UCSD-AML1 (cell line): ENCODE data around the gene TMTC1.

ENCODE experiments used
- DNase-seq: peaks from one replicate; lab custom pipeline; 2025; ENCODE audit not compliant: unreplicated experiment; lab: John Stamatoyannopoulos, UW

TMTC1 gene

GRCh38 chr12:29781188-29781587, 2.6 kb downstream of the TMTC1 start:
- no peak for DNase-seq

DNA sequence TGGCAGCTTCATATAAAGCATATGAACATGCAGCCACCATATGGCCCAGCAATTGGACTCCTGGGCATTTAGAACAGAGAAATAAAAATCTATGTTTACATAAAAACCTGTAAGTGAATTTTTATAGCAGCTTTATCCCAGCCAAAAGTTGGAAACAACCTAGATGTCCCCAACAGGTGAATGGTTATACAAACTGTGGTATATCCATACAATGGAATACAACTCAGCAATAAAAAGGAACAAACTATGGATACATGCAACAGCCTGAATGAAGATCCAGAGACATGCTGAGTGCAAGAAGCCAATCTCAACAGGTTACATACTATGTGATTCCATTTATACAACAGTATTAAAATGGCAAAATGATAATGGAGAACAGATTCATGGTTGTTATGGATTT, 3.7 kb downstream of the TMTC1 start:
- DNase-seq = no peak

GRCh38 chr12:29778531-29778930, 5.2 kb downstream of the TMTC1 start:
- DNase-seq = no peak

GRCh38 chr12:29773076-29773475, 10.7 kb downstream of the TMTC1 start:
- no peak for DNase-seq

DNA sequence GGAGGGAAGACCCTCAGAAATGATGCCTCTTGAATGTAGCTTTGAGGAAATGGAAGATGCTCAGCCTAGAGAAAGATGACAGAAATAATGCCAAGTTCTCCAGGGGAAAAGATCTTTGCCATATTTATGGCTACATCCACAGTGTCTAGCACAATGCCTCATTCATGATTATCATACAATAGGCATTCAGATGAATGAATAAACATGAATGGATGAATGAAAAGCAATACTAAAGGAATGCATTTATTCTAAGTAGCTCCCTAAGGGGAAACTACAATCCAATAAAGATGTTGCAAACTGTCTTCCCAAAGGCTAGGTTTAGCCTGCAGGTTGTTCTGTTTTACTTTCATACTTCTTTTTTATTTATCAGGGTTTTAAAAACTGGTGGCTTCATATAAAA, 12.0 kb downstream of the TMTC1 start:
- DNase-seq = no peak

DNA sequence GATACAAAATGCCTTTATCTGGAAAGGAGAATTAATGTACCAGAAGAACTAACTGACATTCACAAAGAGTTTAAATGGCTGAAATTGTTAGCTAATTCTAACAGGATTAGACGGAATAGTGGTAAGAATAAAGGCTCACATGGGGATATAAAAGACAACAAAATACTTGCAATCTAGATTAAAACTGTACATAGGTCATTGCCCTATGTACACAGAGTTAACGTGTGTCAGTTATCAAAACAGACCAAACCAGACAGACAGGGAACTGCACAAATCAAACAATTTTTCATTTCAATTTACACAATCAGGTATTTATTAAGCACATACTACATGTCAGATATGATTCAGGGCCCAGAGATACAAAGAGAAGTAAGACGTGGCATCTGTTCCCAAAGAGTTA, 12.6 kb downstream of the TMTC1 start:
- no peak for DNase-seq

GRCh38 chr12:29769162-29769858, 14.4 kb downstream of the TMTC1 start:
- DNase-seq = no peak

GRCh38 chr12:29768372-29768771, 15.4 kb downstream of the TMTC1 start:
- no peak for DNase-seq

- no peak for DNase-seq
These were observed 20.4 kb downstream of the TMTC1 start for GRCh38 chr12:29763301-29763683.

- no peak for DNase-seq
These were observed 21.0 kb downstream of the TMTC1 start for GRCh38 chr12:29762637-29763300.

DNA sequence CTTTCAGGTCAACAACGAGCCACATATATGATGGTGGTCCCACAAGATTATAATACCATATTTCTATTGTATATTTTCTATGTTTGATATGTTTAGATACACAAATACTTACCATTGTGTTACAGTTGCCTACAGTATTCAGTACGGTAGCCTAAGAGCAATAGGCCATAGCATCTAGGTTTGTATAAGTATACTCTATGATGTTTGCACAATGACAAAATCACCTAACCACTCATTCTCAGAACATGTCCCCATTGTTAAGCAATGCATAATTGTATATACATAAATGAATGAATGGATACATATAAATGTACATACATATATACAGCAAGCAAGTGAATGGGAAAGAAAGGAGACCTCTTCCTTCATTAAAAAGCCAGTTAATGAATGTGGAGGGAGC, 23.8 kb downstream of the TMTC1 start:
- no peak for DNase-seq

DNA sequence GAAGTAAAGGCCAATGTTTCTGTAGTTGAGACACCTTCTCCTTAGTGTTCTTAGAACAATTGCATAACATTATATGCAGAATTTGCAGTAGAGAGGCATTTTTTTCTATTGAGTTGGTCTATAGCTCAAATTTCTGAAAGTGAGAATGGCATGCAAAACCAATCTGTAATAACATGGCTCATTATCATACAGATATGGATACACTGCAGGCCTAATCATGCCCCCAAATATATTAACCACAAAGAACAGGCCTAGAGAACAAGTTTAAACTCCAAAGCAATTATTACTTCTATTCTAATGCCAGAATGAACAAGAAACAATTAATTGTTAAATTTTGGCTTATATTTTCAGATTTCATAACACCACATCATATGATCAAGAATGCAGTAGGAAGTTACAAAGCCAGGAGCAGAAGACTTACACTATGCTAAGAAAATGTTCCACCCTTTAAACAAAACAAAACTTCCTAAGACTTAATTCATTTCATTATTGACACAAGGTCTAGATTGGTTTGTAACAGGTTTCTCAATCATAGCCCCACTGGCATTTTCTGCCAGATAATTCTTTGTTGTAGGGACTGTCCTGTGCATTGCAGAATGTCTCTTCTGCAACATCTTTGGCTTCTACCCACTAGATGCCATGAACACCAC, 26.9 kb downstream of the TMTC1 start:
- DNase-seq = no peak

DNA sequence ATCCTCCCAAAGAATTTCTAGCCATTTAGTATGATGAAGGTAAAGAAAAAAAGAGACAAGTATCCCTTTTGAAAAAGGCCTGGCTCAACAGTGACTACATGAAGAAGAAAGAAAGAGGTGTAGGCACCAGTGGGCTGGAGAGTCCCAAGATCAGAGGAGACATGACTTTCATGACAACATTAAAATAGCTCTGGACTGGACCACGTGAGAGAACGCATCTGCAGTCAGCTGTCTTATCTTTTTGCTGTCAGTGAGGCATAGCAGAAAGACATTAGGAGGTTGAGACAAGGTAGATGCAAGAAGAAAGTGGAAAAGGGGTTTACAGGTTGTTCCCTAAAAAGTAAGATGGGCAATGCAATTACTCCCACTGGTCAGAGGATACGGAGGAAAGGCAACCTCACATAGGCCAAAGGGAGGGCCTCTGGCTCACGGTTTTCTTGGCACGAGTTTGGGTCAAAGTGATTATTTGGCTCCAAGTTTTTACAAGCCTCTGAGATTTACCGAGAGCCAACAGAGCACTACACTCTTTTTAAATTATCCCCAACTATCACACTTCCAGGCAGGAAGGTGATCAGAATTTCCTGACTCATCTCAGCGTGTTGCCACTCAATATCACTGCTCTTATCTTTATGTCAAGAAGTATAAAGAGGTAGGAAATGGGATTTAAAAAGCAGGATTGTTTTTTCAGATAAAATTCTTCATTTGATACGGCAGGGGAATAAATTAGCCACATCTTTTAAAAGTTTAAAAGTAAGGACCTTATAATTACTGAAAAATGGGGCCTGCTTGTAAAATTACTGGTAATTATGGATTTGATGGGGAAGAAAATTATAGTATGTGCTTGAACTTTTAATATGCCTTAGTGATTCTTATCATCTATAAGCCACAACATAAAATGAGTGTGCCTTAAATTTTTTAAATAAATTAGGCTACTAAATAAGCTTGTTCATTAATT, 29.2 kb downstream of the TMTC1 start:
- DNase-seq = no peak

DNA sequence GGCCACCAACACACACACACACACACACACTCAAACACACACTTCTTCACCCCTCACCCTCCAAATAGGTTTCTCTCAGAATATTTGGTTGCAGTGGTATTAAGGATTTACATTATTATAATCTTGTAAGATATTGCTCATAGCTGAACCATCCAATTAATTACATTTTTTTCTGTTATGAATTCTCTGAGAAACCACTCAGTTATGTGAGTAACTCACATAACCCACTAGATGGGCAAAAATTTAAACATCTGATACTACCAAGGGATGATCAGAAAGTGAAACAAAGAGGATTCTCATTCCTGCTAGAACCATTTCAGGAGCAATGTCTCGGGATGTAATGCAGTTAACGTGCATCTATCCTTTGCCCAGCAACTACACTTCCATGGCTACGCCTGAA, 31.6 kb downstream of the TMTC1 start:
- DNase-seq = no peak

DNA sequence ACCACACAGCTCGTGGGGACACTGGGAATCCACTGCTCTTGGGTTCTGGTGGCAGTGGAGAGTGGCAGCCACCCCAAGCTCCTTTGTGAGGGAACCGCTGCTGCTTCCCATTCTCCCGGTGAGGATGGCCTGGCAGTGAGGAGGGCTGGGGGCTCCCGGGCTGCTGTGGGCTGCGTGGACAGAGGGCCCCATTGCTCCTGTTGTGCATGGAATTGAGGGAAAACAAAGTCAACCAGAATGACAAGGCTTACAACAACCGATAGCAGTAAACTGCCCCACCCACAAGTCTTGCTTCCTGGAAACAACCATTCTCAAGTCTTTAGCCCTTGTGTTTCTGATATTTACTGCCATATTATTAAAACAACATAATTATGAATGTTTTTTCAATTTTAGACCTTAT, 32.1 kb downstream of the TMTC1 start:
- no peak for DNase-seq

DNA sequence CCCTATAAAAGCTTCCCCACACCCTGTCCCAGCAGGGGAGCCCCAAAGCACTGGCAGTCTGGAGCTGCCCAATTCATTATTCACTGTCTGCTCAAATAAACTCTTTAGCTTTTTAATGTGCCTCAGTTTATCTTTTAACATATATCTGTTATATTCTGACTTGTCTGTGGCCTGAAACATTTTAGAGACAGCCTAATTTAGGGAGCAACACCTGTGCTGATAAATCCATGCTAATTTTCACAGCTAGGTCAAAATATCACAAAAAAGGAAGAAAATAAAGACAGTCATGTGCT, 32.9 kb downstream of the TMTC1 start:
- no peak for DNase-seq

DNA sequence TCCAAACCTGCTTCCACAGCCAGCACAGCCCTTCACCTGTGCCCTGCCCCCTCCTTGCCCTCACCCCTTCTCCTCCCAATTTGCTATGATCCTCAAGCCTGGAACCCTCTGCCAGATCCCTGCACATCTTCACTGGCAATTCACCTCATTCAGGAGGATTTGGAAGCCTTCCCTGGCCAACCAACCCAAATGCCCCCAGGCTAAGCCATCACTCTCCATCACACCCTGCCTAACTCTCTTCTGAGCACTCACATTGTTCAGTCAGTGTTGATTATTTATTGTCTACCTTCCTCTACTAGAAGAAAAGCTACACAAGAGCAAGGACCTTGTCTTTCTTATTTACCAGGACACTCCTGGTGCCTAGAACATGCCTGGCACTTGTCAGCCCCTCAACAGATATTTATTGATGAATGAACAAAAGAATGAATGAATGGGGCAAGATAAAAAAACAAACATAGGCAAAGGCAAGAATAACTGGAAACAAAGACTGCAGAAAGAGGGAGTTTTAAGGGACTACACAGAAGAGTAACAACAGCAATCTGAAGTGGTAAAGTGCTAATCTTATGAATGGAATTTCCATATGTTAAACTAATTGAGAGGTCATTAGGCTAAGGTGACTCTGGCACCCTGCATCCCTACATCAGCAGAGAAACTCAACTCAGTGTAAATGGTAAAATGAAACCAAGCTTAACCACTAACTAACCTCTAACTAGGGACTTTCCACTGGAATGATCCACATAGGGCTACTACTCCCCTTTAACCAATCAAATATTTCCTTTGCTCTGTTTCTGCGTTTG, 33.4 kb downstream of the TMTC1 start:
- DNase-seq = no peak

DNA sequence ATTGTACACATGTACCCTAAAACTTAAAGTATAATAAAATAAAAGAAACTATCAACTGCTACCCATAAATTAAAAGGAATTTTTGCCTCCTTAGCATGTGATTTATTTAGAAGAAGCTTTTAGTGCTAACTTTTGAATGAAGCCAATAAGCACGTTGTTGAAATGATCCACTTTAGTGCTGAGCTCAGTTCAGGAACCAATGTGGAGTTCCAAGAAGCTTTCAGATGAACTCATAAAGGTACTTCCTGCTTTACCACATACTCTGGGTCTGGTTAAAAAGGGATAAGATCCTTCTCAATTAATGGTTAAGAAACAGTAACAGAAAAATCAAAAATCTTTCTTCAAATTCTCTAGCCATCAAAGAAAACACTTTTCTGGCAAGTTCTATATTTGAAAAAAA, 39.4 kb downstream of the TMTC1 start:
- no peak for DNase-seq

DNA sequence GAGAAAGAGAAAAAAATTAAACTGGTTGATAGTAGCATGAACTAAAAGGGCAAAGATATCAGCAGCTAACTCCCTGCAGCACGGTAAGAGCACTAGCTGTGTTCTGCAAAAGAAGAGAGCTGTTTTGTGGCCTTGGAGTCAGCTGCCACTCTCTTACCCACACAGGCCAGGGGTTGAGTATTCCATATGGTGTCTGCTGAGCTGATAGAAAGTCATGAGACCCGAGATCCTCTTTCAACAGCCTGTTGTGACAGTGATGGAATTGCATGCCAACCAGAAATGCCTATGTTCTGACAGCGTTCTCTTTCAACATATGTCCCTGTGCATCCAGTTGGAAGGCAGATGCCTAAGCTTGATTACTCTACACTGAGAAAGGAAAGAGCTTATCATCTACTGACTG, 39.9 kb downstream of the TMTC1 start:
- DNase-seq = no peak

DNA sequence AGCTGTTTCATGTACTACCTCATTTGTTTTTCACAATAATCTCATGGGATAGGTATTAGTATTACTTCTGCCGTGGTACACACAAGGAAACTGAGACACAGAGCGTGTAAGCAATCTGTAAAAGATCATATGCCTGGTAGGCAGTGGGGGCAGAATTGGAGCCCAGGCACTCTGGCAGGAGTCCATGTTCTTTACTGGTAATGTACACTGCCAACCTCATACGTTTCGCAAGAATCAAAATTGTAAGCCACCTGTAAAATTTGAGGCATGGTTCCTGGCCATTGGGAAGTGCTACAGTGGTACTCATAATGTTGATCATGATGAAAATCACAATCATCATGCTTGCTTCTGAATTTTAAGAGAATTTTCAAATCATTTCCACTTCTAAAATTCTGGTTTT, 40.7 kb downstream of the TMTC1 start:
- no peak for DNase-seq

DNA sequence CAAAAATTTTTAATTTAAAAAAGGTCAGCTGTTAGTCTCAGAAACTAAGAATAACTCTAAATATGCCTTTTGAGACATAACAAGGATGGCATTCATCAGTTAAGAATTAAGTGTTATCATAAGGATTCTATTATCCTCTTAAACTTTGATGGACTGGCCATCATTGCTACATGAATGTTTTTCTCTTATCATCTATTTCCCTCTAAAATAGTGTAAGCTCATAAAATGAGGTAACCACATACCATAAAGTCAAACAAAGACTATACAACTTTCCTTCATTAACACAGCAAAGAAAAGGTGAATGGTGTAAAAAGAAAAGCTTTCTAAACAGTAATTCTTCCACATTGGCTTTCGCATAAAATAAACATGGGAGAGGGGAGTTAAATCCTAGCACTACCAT, 41.1 kb downstream of the TMTC1 start:
- DNase-seq = no peak
